DMS79 (cell line): Measurements from ENCODE around the gene RIMBP2.

Experiments used
- DNase-seq: peaks from one replicate; lab custom pipeline; 2025; lab: John Stamatoyannopoulos, UW

Gene RIMBP2

GRCh38 chr12:130530429-130530828 lies 185.7 kb downstream of the RIMBP2 start:
- DNase-seq, result no peak

- DNase-seq, result no peak
Observed at GRCh38 chr12:130529781-130530180, 186.3 kb downstream of the RIMBP2 start.

- DNase-seq, result no peak
Observed at GRCh38 chr12:130527239-130527638, 188.9 kb downstream of the RIMBP2 start.

GRCh38 chr12:130526813-130527212 lies 189.3 kb downstream of the RIMBP2 start:
- DNase-seq, result no peak

- no peak for DNase-seq
Observed at GRCh38 chr12:130525384-130526172, 190.5 kb downstream of the RIMBP2 start.

- DNase-seq, result no peak
Observed at GRCh38 chr12:130524759-130525158, 191.3 kb downstream of the RIMBP2 start.

GRCh38 chr12:130523863-130524614 lies 192.1 kb downstream of the RIMBP2 start:
- no peak for DNase-seq

- no peak for DNase-seq
Observed at GRCh38 chr12:130523208-130523607, 192.9 kb downstream of the RIMBP2 start.

- DNase-seq, result no peak
Observed at GRCh38 chr12:130522244-130522834, 193.8 kb downstream of the RIMBP2 start.

GRCh38 chr12:130521375-130522124 lies 194.5 kb downstream of the RIMBP2 start:
- no peak for DNase-seq

GRCh38 chr12:130520784-130521183 lies 195.3 kb downstream of the RIMBP2 start:
- no peak for DNase-seq

- no peak for DNase-seq
Observed at GRCh38 chr12:130517588-130517987, 198.5 kb downstream of the RIMBP2 start.

- no peak for DNase-seq
Observed at GRCh38 chr12:130514149-130514551, 201.9 kb downstream of the RIMBP2 start.

- no peak for DNase-seq
Observed at GRCh38 chr12:130513556-130513955, 202.5 kb downstream of the RIMBP2 start.

GRCh38 chr12:130511285-130511684 lies 204.8 kb downstream of the RIMBP2 start:
- no peak for DNase-seq

GRCh38 chr12:130509454-130509853 lies 206.6 kb downstream of the RIMBP2 start:
- DNase-seq, result no peak

- no peak for DNase-seq
Observed at GRCh38 chr12:130508847-130509246, 207.3 kb downstream of the RIMBP2 start.

- no peak for DNase-seq
Observed at GRCh38 chr12:130508318-130508717, 207.8 kb downstream of the RIMBP2 start.

- no peak for DNase-seq
Observed at GRCh38 chr12:130506844-130507243, 209.3 kb downstream of the RIMBP2 start.

GRCh38 chr12:130504840-130505175 lies 211.3 kb downstream of the RIMBP2 start:
- no peak for DNase-seq

- DNase-seq, result no peak
Observed at GRCh38 chr12:130504110-130504839, 211.8 kb downstream of the RIMBP2 start.

- no peak for DNase-seq
Observed at GRCh38 chr12:130501821-130502220, 214.3 kb downstream of the RIMBP2 start.
